ENCODE results near the gene PPP1R18. TPM values are rescaled to one million over a fixed set of nuclear protein-coding genes. Genes with fewer than 3 reads are reported as not detected.

Gene PPP1R18
- total and polyA plus RNA-seq, 4 donors: 28.2 to 155 (median 66.6) TPM

- Histone ChIP-seq H3K9ac (ENCODE audit: insufficient read depth in 1 of 2, low read length in 2 of 2) (peak within 1 kb of the TSS in 1 of 2 donors; percentile 84), H3K27ac (ENCODE audit: low read depth in 1 of 2, low read length in 1 of 2) (peak within 1 kb of the TSS; percentile 81 to 82), H3K9me3 (ENCODE audit: control insufficient read depth in 4 of 4, insufficient read depth in 3 of 4, low read length in 3 of 4) (no peaks in the 10 kb centered on the region), H3K36me3 (ENCODE audit: control insufficient read depth in 4 of 4, insufficient read depth in 4 of 4, low read length in 4 of 4) (peaks cover 0 to 2% (median under 1%) of the 10 kb centered on the region in 4 donors), H3K27me3 (ENCODE audit: control insufficient read depth in 3 of 3, insufficient read depth in 3 of 3, low read length in 2 of 3) (no peaks in the 10 kb centered on the region), H3K4me1 (ENCODE audit: control insufficient read depth in 5 of 5, insufficient read depth in 5 of 5, low read length in 5 of 5) (peaks cover 0 to 43% (median 18%) of the 10 kb centered on the region in 5 donors), H3K4me3 (peak within 1 kb of the TSS; percentile 50)
- DNase-seq: peak; percentile 94 to 95 (median 94)
- no peak for TF ChIP-seq CTCF (IDR thresholded peaks at IDR 0.05; ENCODE audit: control extremely low read depth, extremely low read depth)
- WGBS, 2 donors: 1% methylated on average over 34 to 40 of the region's 40 CpGs
- peak; percentile 45 for ATAC-seq (ENCODE audit: insufficient read depth, low FRiP score)
Measured at GRCh38 chr6:30690403-30691207, 4.2 kb upstream of the PPP1R18 start, which contains the start of gene NRM. Gene NRM, minus strand, starts transcription at chr6:30690984. Its CDS starts 10 bp downstream, at chr6:30690974.

GRCh38 chr6:30689985-30690384, 3.5 kb upstream of the PPP1R18 start:
- Histone ChIP-seq H3K27ac (ENCODE audit: low read depth in 1 of 2, low read length in 1 of 2) (peak overlapping the region; percentile 81 to 82), H3K9ac (ENCODE audit: insufficient read depth in 1 of 2, low read length in 2 of 2) (peak overlapping the region in 1 of 2 donors; percentile 71), H3K9me3 (ENCODE audit: control insufficient read depth in 4 of 4, insufficient read depth in 3 of 4, low read length in 3 of 4) (no peaks in the 10 kb centered on the region), H3K36me3 (ENCODE audit: control insufficient read depth in 4 of 4, insufficient read depth in 4 of 4, low read length in 4 of 4) (peaks cover 0 to 7% (median 1%) of the 10 kb centered on the region in 4 donors), H3K4me3 (peak overlapping the region; percentile 19), H3K4me1 (ENCODE audit: control insufficient read depth in 5 of 5, insufficient read depth in 5 of 5, low read length in 5 of 5) (peaks cover 0 to 50% (median 21%) of the 10 kb centered on the region in 5 donors), H3K27me3 (ENCODE audit: control insufficient read depth in 3 of 3, insufficient read depth in 3 of 3, low read length in 2 of 3) (no peaks in the 10 kb centered on the region)
- DNase-seq: no peak
- WGBS, 2 donors: 22 to 36% methylated on average over 4 of the region's 4 CpGs
- ATAC-seq (ENCODE audit: insufficient read depth, low FRiP score): no peak
- TF ChIP-seq CTCF (IDR thresholded peaks at IDR 0.05; ENCODE audit: control extremely low read depth, extremely low read depth): no peak

- no peak for ATAC-seq (ENCODE audit: insufficient read depth, low FRiP score)
- H3K9ac ChIP-seq (ENCODE audit: insufficient read depth in 1 of 2, low read length in 2 of 2): no peak overlapping the region
- H3K4me3 ChIP-seq: no peak overlapping the region
- no peaks in the 10 kb centered on the region for H3K27me3 ChIP-seq (ENCODE audit: control insufficient read depth in 3 of 3, insufficient read depth in 3 of 3, low read length in 2 of 3)
- TF ChIP-seq CTCF (IDR thresholded peaks at IDR 0.05; ENCODE audit: control extremely low read depth, extremely low read depth): no peak
- peaks cover 0 to 9% (median 2%) of the 10 kb centered on the region in 4 donors for H3K36me3 ChIP-seq (ENCODE audit: control insufficient read depth in 4 of 4, insufficient read depth in 4 of 4, low read length in 4 of 4)
- H3K27ac ChIP-seq (ENCODE audit: low read depth in 1 of 2, low read length in 1 of 2): peak overlapping the region in 1 of 2 donors; percentile 98
- no peak for DNase-seq
- peaks cover 0 to 55% (median 24%) of the 10 kb centered on the region in 5 donors for H3K4me1 ChIP-seq (ENCODE audit: control insufficient read depth in 5 of 5, insufficient read depth in 5 of 5, low read length in 5 of 5)
- 91 to 95% methylated on average over 11 of the region's 11 CpGs for WGBS, 2 donors
- no peaks in the 10 kb centered on the region for H3K9me3 ChIP-seq (ENCODE audit: control insufficient read depth in 4 of 4, insufficient read depth in 3 of 4, low read length in 3 of 4)
Measured at GRCh38 chr6:30689022-30689865, 2.8 kb upstream of the PPP1R18 start.

Data from lung (tissue), 12 donors.